Astrocyte (in vitro differentiated cells and primary cell): ENCODE measurements around the gene FAM241B. TPM values are rescaled to one million over a fixed set of nuclear protein-coding genes. Genes with fewer than 3 reads are reported as not detected.

Experiments used
- DNase-seq: peaks from one replicate; pipeline ENCODE4 v3.0.0-alpha.2; 2010; ENCODE audit warnings: low read depth
- FAIRE-seq: peaks from 2 replicates; lab custom pipeline; 2011; peaks lifted over from hg19 to GRCh38; lab: Jason Lieb, UNC
- H2AFZ ChIP-seq: 2 replicates; pipeline ENCODE4 v1.6.0; 2012; ENCODE audit warnings: low read depth, low read length, inconsistent platforms
- H3K27ac ChIP-seq: 2 replicates; pipeline ENCODE4 v1.5.1; 2011; ENCODE audit warnings: low read depth, low read length, inconsistent platforms
- H3K27me3 ChIP-seq: 2 replicates; pipeline ENCODE4 v1.6.0; 2011; ENCODE audit warnings: low read length, inconsistent platforms; ENCODE audit not compliant: insufficient read depth
- H3K36me3 ChIP-seq: 2 replicates; pipeline ENCODE4 v1.5.1; 2011; ENCODE audit warnings: low read length, inconsistent platforms; ENCODE audit not compliant: insufficient read depth
- H3K4me1 ChIP-seq: 2 replicates; pipeline ENCODE4 v1.5.1; 2011; ENCODE audit warnings: low read length, inconsistent platforms; ENCODE audit not compliant: insufficient read depth
- H3K4me2 ChIP-seq: 2 replicates; pipeline ENCODE4 v1.6.0; 2012; ENCODE audit warnings: low read length, inconsistent platforms
- H3K4me3 ChIP-seq: 2 replicates; pipeline ENCODE4 v1.5.1; 2011; ENCODE audit warnings: low read depth, mild to moderate bottlenecking, low read length, inconsistent platforms; ENCODE audit not compliant: insufficient read depth
- H3K79me2 ChIP-seq: 2 replicates; pipeline ENCODE4 v1.6.0; 2012; ENCODE audit warnings: mild to moderate bottlenecking, low read length, inconsistent platforms; ENCODE audit not compliant: insufficient read depth
- H3K9ac ChIP-seq: 2 replicates; pipeline ENCODE4 v1.6.0; 2012; ENCODE audit warnings: mild to moderate bottlenecking, low read length, inconsistent platforms
- H3K9me3 ChIP-seq: 2 replicates; pipeline ENCODE4 v1.5.1; 2012; ENCODE audit warnings: low read depth, mild to moderate bottlenecking, low read length, inconsistent platforms; ENCODE audit not compliant: insufficient read depth
- H4K20me1 ChIP-seq: 2 replicates; pipeline ENCODE4 v1.6.0; 2012; ENCODE audit warnings: low read length, inconsistent platforms; ENCODE audit not compliant: insufficient read depth
- H3K27ac Mint-ChIP-seq: one replicate; pipeline ENCODE4 v1.8.0; 2021; ENCODE audit warnings: mild to moderate bottlenecking, mixed read lengths; ENCODE audit not compliant: unreplicated experiment
- H3K27me3 Mint-ChIP-seq: one replicate; pipeline ENCODE4 v1.8.0; 2021; ENCODE audit warnings: low read depth, mixed read lengths; ENCODE audit not compliant: unreplicated experiment
- H3K36me3 Mint-ChIP-seq: one replicate; pipeline ENCODE4 v1.8.0; 2021; ENCODE audit warnings: low read depth, mixed read lengths; ENCODE audit not compliant: unreplicated experiment
- H3K4me1 Mint-ChIP-seq: one replicate; pipeline ENCODE4 v1.8.0; 2021; ENCODE audit warnings: low read depth, mixed read lengths; ENCODE audit not compliant: unreplicated experiment
- H3K4me3 Mint-ChIP-seq: one replicate; pipeline ENCODE4 v1.8.0; 2021; ENCODE audit warnings: mild to moderate bottlenecking, moderate library complexity, mixed read lengths; ENCODE audit not compliant: unreplicated experiment
- H3K9me3 Mint-ChIP-seq: one replicate; pipeline ENCODE4 v1.8.0; 2021; ENCODE audit warnings: mild to moderate bottlenecking, mixed read lengths; ENCODE audit not compliant: unreplicated experiment
- EZH2 ChIP-seq: IDR thresholded peaks from 2 replicates; pipeline ENCODE4 v1.6.1; 2012; ENCODE audit warnings: mild to moderate bottlenecking, low read length, inconsistent platforms; ENCODE audit not compliant: insufficient read depth
- total RNA-seq: library from RNA; stranded (reverse); gene quantifications from 2 replicates; pipeline ENCODE4 v1.2.1, GENCODE V29; 2021
- TF ChIP-seq, protein P1 (sequence below): IDR thresholded peaks from 2 replicates; pipeline ENCODE4 v1.5.1; 2011; ENCODE audit warnings: low read depth, mild to moderate bottlenecking, inconsistent platforms, low read length, moderate library complexity; ENCODE audit not compliant: insufficient read depth

FAM241B gene
- total RNA-seq, 1 donor from 2014 or later = 4.4 TPM

DNA sequence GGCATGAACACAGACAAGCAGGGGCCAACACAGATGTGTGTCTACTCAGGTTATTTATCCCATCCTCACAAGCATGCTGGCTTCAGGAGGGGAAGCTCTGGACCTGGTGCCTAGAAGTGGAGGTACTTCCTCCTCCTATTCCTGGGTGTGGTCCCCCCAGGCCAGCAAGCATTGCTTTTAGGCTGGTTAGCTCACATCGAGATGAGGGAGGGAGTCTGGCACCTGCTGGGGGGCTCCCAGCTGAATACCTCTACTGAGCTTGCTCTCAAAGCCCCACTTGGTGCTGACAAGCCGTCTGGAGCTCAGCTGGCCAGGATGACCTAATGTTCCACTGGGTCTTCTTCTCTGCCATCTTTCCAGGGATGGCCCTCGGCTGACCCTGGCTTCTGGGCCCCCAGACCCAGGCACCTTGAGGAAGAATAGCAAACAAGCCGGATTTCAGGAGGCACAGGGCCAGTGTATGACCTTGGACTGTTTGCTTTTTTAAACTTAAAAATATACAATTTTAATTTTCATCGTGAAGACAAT is 26.8 kb downstream of the FAM241B start:
- Histone ChIP-seq H3K4me1 (no peaks in the 10 kb centered on the region), H3K9ac (no peak overlapping the region), H3K36me3 (no peaks in the 10 kb centered on the region), H4K20me1 (no peaks in the 10 kb centered on the region), H3K4me3 (no peak overlapping the region), H3K27me3 (peaks cover 18% of the 10 kb centered on the region), H3K79me2 (no peaks in the 10 kb centered on the region), H2AFZ (no peak overlapping the region), H3K9me3 (peaks cover 4% of the 10 kb centered on the region), H3K4me2 (no peak overlapping the region), H3K27ac (no peak overlapping the region)
- H3K4me3 Mint-ChIP-seq = no peak overlapping the region
- no peak for TF ChIP-seq EZH2
- TF ChIP-seq, protein P1, sequence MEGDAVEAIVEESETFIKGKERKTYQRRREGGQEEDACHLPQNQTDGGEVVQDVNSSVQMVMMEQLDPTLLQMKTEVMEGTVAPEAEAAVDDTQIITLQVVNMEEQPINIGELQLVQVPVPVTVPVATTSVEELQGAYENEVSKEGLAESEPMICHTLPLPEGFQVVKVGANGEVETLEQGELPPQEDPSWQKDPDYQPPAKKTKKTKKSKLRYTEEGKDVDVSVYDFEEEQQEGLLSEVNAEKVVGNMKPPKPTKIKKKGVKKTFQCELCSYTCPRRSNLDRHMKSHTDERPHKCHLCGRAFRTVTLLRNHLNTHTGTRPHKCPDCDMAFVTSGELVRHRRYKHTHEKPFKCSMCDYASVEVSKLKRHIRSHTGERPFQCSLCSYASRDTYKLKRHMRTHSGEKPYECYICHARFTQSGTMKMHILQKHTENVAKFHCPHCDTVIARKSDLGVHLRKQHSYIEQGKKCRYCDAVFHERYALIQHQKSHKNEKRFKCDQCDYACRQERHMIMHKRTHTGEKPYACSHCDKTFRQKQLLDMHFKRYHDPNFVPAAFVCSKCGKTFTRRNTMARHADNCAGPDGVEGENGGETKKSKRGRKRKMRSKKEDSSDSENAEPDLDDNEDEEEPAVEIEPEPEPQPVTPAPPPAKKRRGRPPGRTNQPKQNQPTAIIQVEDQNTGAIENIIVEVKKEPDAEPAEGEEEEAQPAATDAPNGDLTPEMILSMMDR = no peak
- no peak for FAIRE-seq
- no peak overlapping the region for H3K27ac Mint-ChIP-seq
- no peaks in the 10 kb centered on the region for H3K36me3 Mint-ChIP-seq
- no peak for DNase-seq
- H3K9me3 Mint-ChIP-seq = peaks cover 1% of the 10 kb centered on the region
- peaks cover 4% of the 10 kb centered on the region for H3K4me1 Mint-ChIP-seq
- H3K27me3 Mint-ChIP-seq = peaks cover 42% of the 10 kb centered on the region

DNA sequence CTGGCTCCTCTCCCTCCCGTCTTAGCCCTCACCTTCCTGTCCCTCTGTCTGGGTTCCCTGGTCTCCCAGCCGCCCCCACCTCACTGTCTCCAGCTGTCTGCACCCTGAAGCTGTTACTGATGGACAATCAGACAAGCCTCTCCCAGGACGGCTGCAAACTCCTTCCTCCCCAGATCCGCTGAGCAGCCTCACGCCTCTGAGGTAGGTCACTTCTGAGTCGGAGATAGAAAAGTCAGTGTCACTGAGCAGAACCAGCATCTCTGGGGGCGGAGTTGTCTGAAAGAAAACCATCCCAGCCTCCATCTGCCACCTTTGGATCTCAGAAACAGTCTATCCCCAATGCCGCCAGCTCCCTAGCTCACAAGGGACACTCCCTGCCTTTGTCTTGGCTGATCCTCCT is 27.4 kb downstream of the FAM241B start:
- Histone ChIP-seq H3K9ac (no peak overlapping the region), H2AFZ (no peak overlapping the region), H3K36me3 (no peaks in the 10 kb centered on the region), H4K20me1 (no peaks in the 10 kb centered on the region), H3K79me2 (no peaks in the 10 kb centered on the region), H3K4me1 (no peaks in the 10 kb centered on the region), H3K4me2 (no peak overlapping the region), H3K9me3 (peaks cover 4% of the 10 kb centered on the region), H3K4me3 (no peak overlapping the region), H3K27ac (no peak overlapping the region), H3K27me3 (peaks cover 21% of the 10 kb centered on the region)
- TF ChIP-seq, protein P1 = no peak
- no peak for TF ChIP-seq EZH2
- Mint-ChIP-seq H3K27me3 (peaks cover 45% of the 10 kb centered on the region), H3K4me1 (peaks cover 4% of the 10 kb centered on the region), H3K4me3 (no peak overlapping the region), H3K36me3 (no peaks in the 10 kb centered on the region), H3K27ac (no peak overlapping the region), H3K9me3 (peaks cover 1% of the 10 kb centered on the region)
- FAIRE-seq = no peak
- DNase-seq = no peak

DNA sequence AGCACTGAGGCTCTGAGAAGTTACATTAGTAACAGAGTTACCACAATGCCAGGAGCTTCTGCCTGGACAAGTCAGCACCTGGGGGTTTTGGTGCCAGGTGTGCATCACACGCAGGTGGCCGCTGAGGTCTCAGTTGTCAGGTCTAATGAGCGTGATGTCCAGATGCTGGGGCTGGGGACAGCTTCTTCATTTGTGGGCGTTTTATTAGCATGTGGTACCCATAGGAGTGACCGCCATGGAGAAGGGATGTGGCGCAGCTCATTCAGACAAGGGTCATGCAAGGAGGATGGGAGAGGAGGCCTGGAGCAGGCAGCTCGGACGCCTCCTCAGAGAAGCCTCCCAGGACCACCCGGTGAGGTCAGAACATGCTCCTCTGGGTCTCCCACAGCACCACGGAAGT is 27.8 kb downstream of the FAM241B start:
- no peak overlapping the region for H2AFZ ChIP-seq
- no peaks in the 10 kb centered on the region for H3K79me2 ChIP-seq
- Mint-ChIP-seq H3K4me1 (peaks cover 4% of the 10 kb centered on the region), H3K4me3 (no peak overlapping the region), H3K27ac (no peak overlapping the region), H3K9me3 (peaks cover 1% of the 10 kb centered on the region), H3K27me3 (peaks cover 43% of the 10 kb centered on the region), H3K36me3 (no peaks in the 10 kb centered on the region)
- no peak overlapping the region for H3K27ac ChIP-seq
- FAIRE-seq = no peak
- H3K4me2 ChIP-seq = no peak overlapping the region
- H4K20me1 ChIP-seq = no peaks in the 10 kb centered on the region
- H3K4me1 ChIP-seq = no peaks in the 10 kb centered on the region
- H3K36me3 ChIP-seq = no peaks in the 10 kb centered on the region
- H3K27me3 ChIP-seq = peaks cover 21% of the 10 kb centered on the region
- no peak for DNase-seq
- TF ChIP-seq EZH2 = no peak
- TF ChIP-seq, protein P1 = no peak
- no peak overlapping the region for H3K9ac ChIP-seq
- no peak overlapping the region for H3K4me3 ChIP-seq
- H3K9me3 ChIP-seq = peaks cover 4% of the 10 kb centered on the region
